HG03575 (cell line): ENCODE measurements around the gene TRHDE.

ENCODE experiments used
- ATAC-seq: cut with Tn5 transposase; IDR thresholded peaks from one replicate; pipeline ENCODE4 v1.9.1; 2021; ENCODE audit not compliant: unreplicated experiment, insufficient number of reproducible peaks, low FRiP score; ENCODE audit errors: extremely low read depth

TRHDE gene

GRCh38 chr12:72368719-72369422 is 96.7 kb downstream of the TRHDE start:
- no peak for ATAC-seq

DNA sequence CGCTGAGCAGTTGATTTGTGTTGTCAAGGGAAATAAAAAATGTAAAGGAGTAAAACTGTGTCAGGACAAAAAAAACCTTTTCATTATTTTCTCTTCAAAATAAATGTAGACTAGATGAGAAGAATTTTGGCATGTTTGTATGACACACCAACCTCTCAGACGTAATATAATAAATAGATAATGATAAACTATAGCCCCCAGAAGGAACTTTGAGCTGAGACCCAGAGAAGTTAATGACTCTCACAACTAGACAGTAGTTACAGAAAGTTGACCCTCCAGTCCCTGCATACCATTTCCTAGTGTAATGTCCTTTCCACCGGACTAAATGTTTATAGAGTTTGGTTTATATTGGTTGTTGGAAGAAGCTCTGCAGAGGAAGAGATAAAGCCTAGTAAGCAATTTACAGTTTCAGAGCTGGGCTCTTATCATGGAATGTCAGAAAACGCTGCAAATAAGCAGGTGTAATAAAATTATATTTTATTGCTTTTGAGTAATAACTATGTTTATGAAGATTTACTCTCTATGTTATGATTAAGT is 97.3 kb downstream of the TRHDE start:
- no peak for ATAC-seq

DNA sequence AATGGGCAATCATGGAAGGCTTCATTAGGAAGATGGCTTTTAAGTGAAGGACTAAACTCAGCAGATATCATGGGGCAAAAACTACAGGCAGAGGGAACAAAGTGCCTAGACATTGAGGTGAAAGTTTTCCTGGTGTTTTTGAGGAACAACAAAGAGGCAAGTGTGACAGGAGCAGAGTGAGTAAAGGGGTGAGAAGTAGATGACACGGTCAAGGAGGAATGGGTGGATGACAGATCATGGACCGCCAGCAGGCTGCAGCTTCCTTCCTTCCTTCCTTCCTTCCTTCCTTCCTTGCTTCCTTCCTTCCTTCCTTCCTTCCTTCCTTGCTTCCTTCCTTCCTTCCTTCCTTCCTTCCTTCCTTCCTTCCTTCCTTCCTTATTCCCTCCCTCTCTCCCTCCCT is 108.3 kb downstream of the TRHDE start:
- ATAC-seq = no peak

DNA sequence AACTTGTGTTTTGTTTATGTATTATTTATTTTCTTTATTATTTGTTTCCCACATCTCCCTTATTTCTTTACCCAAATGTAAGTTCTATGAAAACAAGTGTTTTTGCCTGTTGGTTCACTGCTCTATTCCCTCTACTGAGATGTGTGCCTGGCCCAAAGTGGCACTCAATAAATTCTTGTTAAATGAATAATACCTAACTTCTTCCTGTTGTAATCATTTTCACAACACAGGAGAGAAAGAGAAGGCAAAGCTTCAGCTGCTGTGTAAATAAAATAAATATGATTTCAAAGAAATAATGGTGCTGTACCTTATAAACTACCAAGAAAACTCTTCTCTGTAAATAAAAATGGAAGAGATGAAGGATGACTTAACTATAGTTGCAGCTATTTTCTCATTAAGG is 116.2 kb downstream of the TRHDE start:
- ATAC-seq = no peak

GRCh38 chr12:72390146-72390545 is 118.0 kb downstream of the TRHDE start:
- ATAC-seq = no peak

DNA sequence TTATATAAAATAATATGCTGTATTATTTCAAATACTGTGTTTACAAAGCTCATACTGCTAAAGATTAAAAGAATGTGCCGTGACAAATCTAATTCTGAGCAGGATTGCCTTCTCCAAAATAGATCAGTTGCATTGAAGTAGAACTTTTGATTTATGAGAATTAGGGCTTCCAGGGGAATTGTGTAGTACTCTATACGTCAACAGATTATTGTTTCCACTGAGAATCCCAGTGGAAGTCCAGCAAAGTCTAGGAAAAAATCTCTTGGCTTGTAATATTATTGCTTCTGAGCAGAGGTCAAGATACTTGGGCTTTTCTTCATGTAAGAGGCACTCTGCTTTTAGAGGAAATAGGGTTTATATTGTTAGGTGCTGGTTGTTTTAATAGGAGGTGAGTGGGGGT is 133.9 kb downstream of the TRHDE start:
- no peak for ATAC-seq

- ATAC-seq = no peak
Observed at GRCh38 chr12:72432037-72432604, 160.0 kb downstream of the TRHDE start.

DNA sequence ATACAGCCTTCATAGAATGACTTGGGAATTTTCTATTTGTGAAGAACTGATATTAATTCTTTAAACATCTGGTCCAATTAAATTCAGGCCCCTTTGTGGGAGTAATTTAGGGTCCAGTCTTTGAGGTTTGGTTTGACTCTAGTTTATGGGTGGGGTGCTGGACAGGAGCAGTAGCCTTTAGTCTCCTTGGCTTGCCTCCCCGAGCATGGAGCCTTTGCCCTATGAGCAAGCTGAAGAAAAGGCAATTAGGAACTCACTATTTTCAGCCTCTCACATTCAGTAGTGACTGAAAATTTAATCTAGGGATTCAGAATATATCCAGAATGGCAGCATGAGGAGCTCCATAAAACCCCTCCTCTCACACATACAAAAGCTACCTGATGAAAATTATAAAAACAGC is 161.1 kb downstream of the TRHDE start:
- no peak for ATAC-seq

GRCh38 chr12:72434999-72435398 is 162.8 kb downstream of the TRHDE start:
- no peak for ATAC-seq

- ATAC-seq = no peak
Observed at GRCh38 chr12:72442217-72442616, 170.0 kb downstream of the TRHDE start.

- ATAC-seq = no peak
Observed at GRCh38 chr12:72444125-72444524, 172.0 kb downstream of the TRHDE start.

DNA sequence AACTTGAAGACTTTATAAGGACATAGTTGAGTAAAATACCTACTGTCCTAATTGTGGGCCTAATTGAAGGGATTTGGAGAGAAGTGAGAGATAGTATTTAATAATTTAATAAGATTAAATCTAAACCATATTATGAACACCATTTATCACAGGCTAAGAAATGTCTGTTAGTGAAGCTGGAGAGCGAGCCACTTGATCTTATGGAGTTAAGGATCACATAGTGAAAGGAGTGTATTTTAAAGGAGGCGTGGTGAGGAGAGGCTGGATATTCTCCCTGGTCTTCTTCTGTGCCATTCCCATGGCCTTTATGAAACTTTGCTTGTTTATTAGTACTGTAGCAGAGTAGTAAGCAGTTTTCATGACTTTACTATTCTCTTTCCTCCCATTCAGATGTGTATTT is 172.4 kb downstream of the TRHDE start:
- ATAC-seq = no peak

- ATAC-seq = no peak
Observed at GRCh38 chr12:72448089-72448488, 175.9 kb downstream of the TRHDE start.

- ATAC-seq = no peak
Observed at GRCh38 chr12:72448805-72449204, 176.6 kb downstream of the TRHDE start.

GRCh38 chr12:72453066-72453465 is 180.9 kb downstream of the TRHDE start:
- ATAC-seq = no peak

DNA sequence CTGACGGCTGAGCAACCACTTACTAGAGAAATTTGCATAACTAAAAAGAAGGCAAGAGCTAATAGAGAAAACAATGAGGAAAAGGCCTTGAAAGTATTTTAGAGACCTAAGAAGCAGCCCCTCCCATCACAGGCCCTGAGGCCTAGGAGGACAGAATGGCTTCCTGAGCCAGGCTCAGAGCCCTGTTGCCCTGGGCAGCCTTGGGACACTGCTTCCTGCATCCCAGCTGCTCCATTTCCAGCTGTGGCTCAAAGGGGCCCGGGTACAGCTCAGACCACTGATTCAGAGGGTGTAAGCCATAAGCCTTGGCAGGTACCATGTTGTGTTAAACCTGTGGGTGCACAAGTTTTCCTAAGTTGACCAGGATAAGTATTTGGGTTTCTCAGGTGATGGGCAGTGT is 181.4 kb downstream of the TRHDE start:
- ATAC-seq = no peak

- ATAC-seq = no peak
Observed at GRCh38 chr12:72464471-72464870, 192.3 kb downstream of the TRHDE start.

DNA sequence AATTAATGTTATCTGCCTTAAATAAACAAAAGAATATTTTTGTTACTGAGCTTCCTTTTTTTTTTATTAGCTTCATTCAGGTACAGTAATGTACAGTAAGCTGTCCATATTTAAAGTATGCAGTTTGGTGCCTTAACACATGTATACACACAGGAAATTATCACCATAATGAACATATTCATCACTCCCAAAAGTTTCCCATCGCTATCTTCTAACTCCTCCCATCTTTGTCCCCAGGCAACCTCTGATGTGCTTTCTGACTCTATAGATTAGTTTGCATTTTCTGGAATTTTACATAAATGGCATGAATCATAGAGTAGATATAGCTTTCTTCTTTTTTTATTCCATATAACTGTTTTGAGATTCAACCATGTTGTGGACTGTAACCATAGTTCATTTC is 193.0 kb downstream of the TRHDE start:
- no peak for ATAC-seq

DNA sequence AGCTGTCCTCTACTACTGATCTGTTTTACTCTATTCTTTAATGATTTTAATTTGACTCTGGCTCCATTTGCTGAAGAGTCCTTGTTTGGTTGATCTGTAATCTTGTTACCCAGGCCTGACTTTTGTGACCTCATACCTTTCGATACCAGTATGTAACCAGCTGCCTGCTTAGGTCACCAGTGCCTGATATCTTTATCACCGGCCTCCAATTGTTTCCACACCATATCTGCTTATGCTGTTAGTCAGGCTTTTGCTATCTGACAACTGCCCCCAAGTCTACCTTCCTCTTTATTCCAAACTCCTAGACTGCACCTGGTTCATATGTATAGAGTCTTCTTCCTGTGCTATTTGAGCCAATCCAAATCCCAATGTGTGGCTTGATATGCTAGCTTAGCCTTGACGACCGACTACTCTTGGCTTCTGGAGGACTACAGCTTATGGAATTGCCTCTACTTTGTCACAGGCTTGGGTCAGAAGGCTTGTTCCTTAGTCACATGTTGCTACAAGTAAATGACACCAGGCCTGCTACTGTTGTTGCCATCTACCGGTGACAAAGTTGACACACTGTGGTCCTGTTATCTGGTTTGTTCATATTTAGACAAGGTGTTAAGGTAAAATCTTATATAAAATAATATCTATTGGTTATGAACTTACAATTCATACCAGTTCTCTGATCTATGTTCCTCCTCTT is 193.9 kb downstream of the TRHDE start:
- no peak for ATAC-seq

DNA sequence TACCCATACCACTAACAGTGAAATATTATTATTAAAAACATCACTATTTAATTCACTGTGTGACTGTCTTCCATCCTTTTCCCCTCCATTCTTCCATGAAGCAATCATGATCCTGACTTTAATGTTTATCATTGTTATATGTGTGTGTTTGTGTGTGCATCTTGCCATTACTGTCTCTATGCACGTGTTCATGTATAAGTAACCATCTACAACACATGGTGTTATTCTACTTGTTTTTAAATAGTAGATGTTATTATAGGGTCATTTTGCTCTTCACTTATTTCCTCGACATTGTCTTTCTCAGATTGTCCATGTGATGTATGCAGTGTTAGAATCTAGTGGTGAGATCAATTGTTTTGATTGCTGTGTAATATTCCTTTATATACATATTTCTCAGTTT is 195.8 kb downstream of the TRHDE start:
- no peak for ATAC-seq
